MCF 10A (cell line): Measurements from ENCODE around the gene TSPAN15. TPM values are rescaled to one million over a fixed set of nuclear protein-coding genes. Genes with fewer than 3 reads are reported as not detected.

Experiments used
- BruUV-seq: library from RNA; stranded (reverse); fragments of 400-500 nt; replicated peaks from 2 replicates; lab custom pipeline; 2021; lab: Mats Ljungman, UMichigan
- CTCF ChIA-PET: fragments of 300-600 bp; sonication (Branson Sonifier 250); formaldehyde crosslinking; extraction: SDS; loops from one replicate; lab custom pipeline; 2021; ENCODE audit warnings: antibody characterized with exemption, inconsistent platforms; lab: Yijun Ruan, JAX
- POLR2A ChIA-PET: fragments of 300-600, 350-650 bp; sonication (Branson Sonifier 250); formaldehyde crosslinking; extraction: SDS; loops from one replicate; lab custom pipeline; 2020; ENCODE audit warnings: antibody characterized with exemption, inconsistent platforms; lab: Yijun Ruan, JAX
- DNase-seq: peaks from one replicate; pipeline ENCODE4 v3.0.0-alpha.2; 2018; ENCODE audit not compliant: unreplicated experiment
- H3K27ac Mint-ChIP-seq: one replicate; pipeline ENCODE4 v1.8.0; 2022; ENCODE audit warnings: mild to moderate bottlenecking, low read depth, mixed read lengths; ENCODE audit not compliant: unreplicated experiment
- H3K27me3 Mint-ChIP-seq: one replicate; pipeline ENCODE4 v1.8.0; 2022; ENCODE audit warnings: mixed read lengths; ENCODE audit not compliant: insufficient read depth, unreplicated experiment
- H3K36me3 Mint-ChIP-seq: one replicate; pipeline ENCODE4 v1.8.0; 2022; ENCODE audit warnings: mild to moderate bottlenecking, moderate library complexity, mixed read lengths; ENCODE audit not compliant: insufficient read depth, unreplicated experiment
- H3K4me1 Mint-ChIP-seq: one replicate; pipeline ENCODE4 v1.8.0; 2022; ENCODE audit warnings: mixed read lengths; ENCODE audit not compliant: insufficient read depth, unreplicated experiment
- H3K4me3 Mint-ChIP-seq: one replicate; pipeline ENCODE4 v1.8.0; 2022; ENCODE audit warnings: mild to moderate bottlenecking, moderate library complexity, mixed read lengths; ENCODE audit not compliant: unreplicated experiment
- H3K9me3 Mint-ChIP-seq: one replicate; pipeline ENCODE4 v1.8.0; 2022; ENCODE audit warnings: mixed read lengths; ENCODE audit not compliant: unreplicated experiment
- intact Hi-C: fragments of 100-400 bp; cut with micrococcal nuclease; formaldehyde crosslinking; loops from 2 replicates; pipeline ENCODE4 v1.14.1; 2022
- total RNA-seq: library from RNA; stranded (reverse); gene quantifications from 2 replicates; pipeline ENCODE4 v1.2.3, GENCODE V29; 2022
- TF ChIP-seq, protein P1 (sequence below): fragments of 200-600 bp; IDR thresholded peaks from one replicate; pipeline ENCODE4 v1.8.0; 2022; ENCODE audit warnings: antibody characterized with exemption, mild to moderate bottlenecking; ENCODE audit not compliant: unreplicated experiment

TSPAN15 gene
- total RNA-seq, 1 experiment from 2014 or later = 0.54 TPM

GRCh38 chr10:69480068-69480412 lies 28.8 kb downstream of the TSPAN15 start:
- intact Hi-C loops = no loop called here
- Mint-ChIP-seq H3K27ac (no peak overlapping the region), H3K4me3 (no peak overlapping the region), H3K27me3 (no peaks in the 10 kb centered on the region), H3K9me3 (no peaks in the 10 kb centered on the region), H3K4me1 (peaks cover 6% of the 10 kb centered on the region), H3K36me3 (no peaks in the 10 kb centered on the region)
- DNase-seq = no peak
- no TSS peak for BruUV-seq
- TF ChIP-seq, protein P1, sequence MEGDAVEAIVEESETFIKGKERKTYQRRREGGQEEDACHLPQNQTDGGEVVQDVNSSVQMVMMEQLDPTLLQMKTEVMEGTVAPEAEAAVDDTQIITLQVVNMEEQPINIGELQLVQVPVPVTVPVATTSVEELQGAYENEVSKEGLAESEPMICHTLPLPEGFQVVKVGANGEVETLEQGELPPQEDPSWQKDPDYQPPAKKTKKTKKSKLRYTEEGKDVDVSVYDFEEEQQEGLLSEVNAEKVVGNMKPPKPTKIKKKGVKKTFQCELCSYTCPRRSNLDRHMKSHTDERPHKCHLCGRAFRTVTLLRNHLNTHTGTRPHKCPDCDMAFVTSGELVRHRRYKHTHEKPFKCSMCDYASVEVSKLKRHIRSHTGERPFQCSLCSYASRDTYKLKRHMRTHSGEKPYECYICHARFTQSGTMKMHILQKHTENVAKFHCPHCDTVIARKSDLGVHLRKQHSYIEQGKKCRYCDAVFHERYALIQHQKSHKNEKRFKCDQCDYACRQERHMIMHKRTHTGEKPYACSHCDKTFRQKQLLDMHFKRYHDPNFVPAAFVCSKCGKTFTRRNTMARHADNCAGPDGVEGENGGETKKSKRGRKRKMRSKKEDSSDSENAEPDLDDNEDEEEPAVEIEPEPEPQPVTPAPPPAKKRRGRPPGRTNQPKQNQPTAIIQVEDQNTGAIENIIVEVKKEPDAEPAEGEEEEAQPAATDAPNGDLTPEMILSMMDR = no peak
- ChIA-PET CTCF (interaction anchor here (0.6 kb wide), 1 partner anchor 27 kb away, joined by 3 read pairs; no protein-coding TSS in a partner anchor), POLR2A (interaction anchor here (0.7 to 0.9 kb wide), 2 partner anchors 15 to 16 kb away, joined by 3 to 4 read pairs; no protein-coding TSS in a partner anchor)

DNA sequence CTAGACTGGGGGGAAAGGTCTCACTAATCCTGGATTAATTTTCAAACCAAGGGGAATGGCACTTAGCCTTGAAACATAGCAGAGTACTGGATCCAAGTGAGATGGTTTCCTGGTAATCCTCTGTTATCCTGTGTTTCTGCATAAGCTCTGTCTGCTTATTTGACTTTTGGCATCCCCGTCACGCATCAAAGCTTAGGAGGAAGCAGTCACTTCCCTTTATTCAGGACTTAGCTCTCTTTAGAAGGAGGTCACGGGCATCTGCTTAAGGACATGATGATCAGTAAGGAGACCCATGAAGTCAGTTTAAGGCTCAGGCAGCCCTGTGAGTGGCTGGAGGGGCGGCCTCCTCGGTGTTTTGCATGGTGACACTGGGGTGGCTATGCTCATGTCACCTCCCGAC lies 30.0 kb downstream of the TSPAN15 start:
- no TSS peak for BruUV-seq
- Mint-ChIP-seq H3K27me3 (no peaks in the 10 kb centered on the region), H3K9me3 (no peaks in the 10 kb centered on the region), H3K27ac (no peak overlapping the region), H3K4me3 (no peak overlapping the region), H3K36me3 (no peaks in the 10 kb centered on the region), H3K4me1 (no peaks in the 10 kb centered on the region)
- TF ChIP-seq, protein P1 = no peak
- intact Hi-C loops = no loop called here
- ChIA-PET CTCF (interaction anchor here (0.6 to 1.2 kb wide), 3 partner anchors 13 to 243 kb away, joined by 3 to 4 read pairs (median 3); no protein-coding TSS in a partner anchor), POLR2A (no interaction called here)
- DNase-seq = no peak

DNA sequence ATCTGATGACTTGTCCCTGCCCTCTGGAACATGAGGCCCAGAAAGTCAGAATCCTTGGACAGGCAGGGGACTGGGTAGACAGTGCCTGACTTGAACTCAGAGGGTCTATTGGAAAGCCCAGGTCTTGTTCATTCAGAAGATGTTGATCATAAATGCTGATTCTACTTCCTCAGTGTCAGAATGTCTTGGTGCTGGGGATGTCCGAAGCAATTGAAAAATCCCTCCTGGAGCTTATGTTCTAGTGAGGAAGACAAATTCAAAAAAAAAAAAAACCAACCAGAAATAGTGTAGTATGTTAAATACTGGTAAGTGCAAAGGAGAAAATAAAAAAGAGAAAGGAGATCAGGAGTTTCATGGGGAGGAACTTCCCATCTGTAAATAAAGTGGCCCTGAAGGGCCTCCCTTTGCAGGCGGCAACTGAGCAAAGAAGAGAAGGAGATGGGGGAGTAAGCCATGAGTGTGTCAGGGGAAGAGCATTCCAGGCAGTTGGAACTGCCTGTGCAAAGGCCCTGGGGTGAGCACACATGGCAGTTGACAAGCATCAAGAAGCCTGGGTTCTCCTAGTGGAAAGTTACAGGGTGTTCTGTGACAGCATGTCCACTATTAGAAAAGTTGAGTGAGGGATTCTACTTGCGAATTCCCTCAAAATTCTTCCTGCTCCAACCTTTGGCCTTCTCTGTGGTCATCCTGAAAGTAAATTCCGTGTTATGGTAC lies 30.7 kb downstream of the TSPAN15 start:
- Mint-ChIP-seq H3K9me3 (no peaks in the 10 kb centered on the region), H3K36me3 (no peaks in the 10 kb centered on the region), H3K27ac (no peak overlapping the region), H3K27me3 (no peaks in the 10 kb centered on the region), H3K4me1 (no peaks in the 10 kb centered on the region), H3K4me3 (no peak overlapping the region)
- CTCF ChIA-PET = interaction anchor here (0.6 to 1.2 kb wide), 2 partner anchors 24 to 244 kb away, joined by 3 to 4 read pairs; no protein-coding TSS in a partner anchor
- intact Hi-C loops = no loop called here
- POLR2A ChIA-PET = no interaction called here
- DNase-seq = no peak
- BruUV-seq = no TSS peak
- TF ChIP-seq, protein P1 = no peak

GRCh38 chr10:69483963-69484362 lies 32.7 kb downstream of the TSPAN15 start:
- BruUV-seq = no TSS peak
- peak; percentile 16 for DNase-seq
- intact Hi-C loops = no loop called here

More at GRCh38 chr10:69483963-69484362, 32.7 kb downstream of the TSPAN15 start:
- ChIA-PET CTCF (interaction anchor here (1.3 kb wide), 1 partner anchor 62 kb away, joined by 4 read pairs; no protein-coding TSS in a partner anchor), POLR2A (no interaction called here)
- no peaks in the 10 kb centered on the region for H3K27me3 Mint-ChIP-seq
- peaks cover 12% of the 10 kb centered on the region for H3K9me3 Mint-ChIP-seq
- H3K27ac Mint-ChIP-seq = no peak overlapping the region
- peaks cover 6% of the 10 kb centered on the region for H3K36me3 Mint-ChIP-seq
- no peaks in the 10 kb centered on the region for H3K4me1 Mint-ChIP-seq
- TF ChIP-seq, protein P1 = no peak
- H3K4me3 Mint-ChIP-seq = no peak overlapping the region
